Fibroblast of lung (primary cell): ENCODE data around the gene TLL2.

ENCODE experiments used
- CTCF ChIP-seq, 2 donors: IDR thresholded peaks in 1 of 2; conservative IDR thresholded peaks in 1 of 2; 1 replicate in 1 of 2; 2 replicates in 1 of 2; pipeline ENCODE4 v1.5.1; 2011 to 2012; ENCODE audit warnings: low read length in 2 of 2, control low read depth in 1 of 2, inconsistent platforms in 1 of 2, low read depth in 1 of 2, mild to moderate bottlenecking in 1 of 2
- EZH2 ChIP-seq: IDR thresholded peaks from 2 replicates; pipeline ENCODE4 v1.5.1; 2012; ENCODE audit warnings: low read length, control low read depth, mild to moderate bottlenecking; ENCODE audit errors: missing control alignments

GRCh38 chr10:96384506-96384905, 129.2 kb downstream of the TLL2 start:
- no peak for TF ChIP-seq CTCF (conservative IDR thresholded peaks at IDR 0.05 in 1 of 2, IDR thresholded peaks at IDR 0.05 in 1 of 2; ENCODE audit: low read depth in 1 of 2, low read length in 2 of 2)
- TF ChIP-seq EZH2 = no peak
